HG03095 (cell line): ENCODE data around the gene MAX.
"Not testable (repeated sequence)": the region's sequence is repeated elsewhere in the genome, so short reads cannot be mapped to it uniquely, and the experiment has no call there.

Source experiments
- ATAC-seq: cut with Tn5 transposase; IDR thresholded peaks from one replicate; pipeline ENCODE4 v1.9.1; 2021; ENCODE audit warnings: moderate library complexity; ENCODE audit not compliant: unreplicated experiment

The MAX gene

DNA sequence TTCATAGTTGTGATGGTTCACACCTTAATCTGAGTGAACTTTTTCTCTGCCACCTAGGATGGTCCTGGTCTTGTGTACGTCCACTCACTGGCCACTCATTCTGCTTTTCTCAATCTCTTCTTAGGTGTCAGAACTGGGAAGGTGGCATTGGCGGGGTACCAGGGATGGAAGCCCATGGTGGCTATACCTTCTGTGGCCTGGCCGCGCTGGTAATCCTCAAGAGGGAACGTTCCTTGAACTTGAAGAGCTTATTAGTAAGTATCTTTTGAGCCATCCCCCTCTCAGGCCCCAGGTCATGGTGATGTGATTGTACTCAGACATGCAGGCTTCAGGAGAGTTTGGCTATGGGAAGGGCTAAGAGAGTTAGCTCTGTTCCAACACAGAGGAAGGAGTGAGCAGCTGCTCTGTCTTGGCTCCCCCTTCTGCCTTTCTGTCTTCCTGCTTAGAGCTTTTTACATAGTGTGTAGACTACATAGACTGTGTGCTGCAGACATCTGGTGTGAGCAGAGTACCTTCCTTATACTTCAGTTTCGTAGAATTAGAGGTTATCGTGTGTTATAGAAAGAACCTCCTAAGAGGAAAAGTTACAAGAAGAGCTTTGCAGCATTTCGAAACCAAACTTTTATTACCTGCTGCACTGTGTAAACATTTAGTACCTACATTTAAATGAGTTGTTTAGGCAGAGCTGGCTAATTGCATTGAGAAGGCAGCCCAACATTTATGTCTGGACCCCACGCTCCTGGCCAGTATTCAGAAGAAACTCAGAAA, 61.5 kb downstream of the MAX start:
- ATAC-seq, result no peak

DNA sequence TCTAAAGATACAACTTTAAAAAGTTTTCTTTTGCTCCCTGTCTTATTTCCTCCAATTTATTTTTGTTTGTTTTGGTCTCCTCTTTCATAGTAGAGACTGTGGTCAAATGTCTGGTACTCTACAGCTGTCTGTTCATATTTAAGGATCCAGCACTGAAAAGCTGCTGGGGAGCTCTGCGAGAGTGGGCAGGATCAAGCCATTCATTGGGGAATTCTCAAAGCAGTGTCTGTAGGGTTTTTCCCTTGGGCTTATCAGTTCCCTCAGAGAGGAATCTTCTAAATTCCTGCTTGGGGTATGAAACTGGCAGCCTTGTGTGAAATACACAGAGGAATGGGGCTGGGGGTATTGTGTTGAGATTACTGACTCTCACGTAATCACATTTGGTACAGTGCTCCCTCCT, 63.4 kb downstream of the MAX start:
- no peak for ATAC-seq

DNA sequence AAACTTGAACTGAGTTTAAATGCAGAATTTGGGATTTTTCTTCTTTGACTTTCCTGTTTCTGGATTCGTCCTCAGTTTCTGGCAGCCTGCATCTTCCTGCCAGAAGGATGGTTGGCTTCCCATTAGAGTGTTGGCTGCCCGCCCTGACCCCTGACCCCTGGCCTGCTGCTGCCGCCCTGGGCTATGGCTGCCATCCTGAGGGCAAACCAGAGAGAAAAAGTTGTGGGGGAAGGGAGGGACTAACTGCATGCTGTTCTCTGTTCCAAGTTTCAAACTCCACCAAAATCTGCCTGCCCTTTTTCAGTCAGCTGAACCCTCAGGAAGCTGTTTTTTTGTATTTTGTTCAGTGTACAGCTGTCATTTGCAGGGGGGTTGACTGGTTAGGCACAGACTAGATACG, 67.3 kb downstream of the MAX start:
- ATAC-seq, result no peak

DNA sequence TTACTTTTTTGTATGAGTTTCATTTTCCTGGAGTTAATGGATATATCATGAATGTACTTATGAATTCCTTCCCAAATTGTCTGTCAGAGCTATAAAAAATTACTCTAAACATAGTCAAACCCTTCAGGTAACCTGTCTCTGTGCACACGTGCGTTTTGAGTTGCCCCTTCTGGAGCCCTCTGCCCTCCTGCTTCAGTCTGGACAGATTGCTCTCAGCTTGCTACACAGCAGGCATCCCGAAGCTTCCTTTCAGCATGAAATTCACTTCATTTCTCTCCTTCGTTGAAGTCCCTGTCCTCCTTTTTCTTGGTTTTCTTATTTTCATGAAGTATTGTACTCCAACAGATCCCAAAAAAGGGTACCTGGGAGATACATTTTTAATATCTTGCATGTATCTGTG, 68.3 kb downstream of the MAX start:
- ATAC-seq, result no peak

DNA sequence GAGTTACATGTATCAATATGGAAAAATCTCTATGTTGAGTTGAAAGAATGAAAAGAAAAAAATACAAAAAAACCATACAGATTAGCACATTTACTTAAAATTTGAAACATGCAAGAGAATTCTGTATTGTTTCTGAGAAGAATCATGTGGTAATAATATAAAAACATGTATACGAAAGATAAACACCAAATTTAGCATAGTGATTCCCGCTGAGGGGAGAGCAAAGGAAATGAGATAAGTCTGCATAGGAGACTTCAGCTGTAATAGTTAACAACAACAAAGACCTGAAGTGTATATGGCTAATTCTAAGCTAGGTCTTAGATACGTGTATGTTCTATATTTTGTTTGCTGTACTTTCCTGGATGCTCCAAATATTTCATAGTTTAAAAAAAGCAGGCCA, 69.1 kb downstream of the MAX start:
- no peak for ATAC-seq

DNA sequence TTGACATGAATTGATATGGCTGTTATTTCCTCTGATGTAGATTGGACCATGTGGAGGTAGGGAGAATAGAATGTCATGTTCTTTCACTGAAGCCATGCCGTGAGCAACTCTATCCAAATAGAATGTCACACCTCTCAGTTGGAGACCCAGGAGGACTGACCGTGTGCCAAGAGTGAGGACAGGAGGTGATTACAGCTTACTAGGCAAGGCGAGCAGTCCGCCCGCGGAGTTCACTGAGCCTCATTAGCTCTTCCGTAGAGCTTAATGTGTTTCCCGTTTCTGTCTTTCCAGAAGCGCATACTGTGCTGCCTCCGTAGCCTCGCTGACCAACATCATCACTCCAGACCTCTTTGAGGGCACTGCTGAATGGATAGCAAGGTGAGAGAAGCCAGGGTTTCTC, 70.0 kb downstream of the MAX start:
- no peak for ATAC-seq

DNA sequence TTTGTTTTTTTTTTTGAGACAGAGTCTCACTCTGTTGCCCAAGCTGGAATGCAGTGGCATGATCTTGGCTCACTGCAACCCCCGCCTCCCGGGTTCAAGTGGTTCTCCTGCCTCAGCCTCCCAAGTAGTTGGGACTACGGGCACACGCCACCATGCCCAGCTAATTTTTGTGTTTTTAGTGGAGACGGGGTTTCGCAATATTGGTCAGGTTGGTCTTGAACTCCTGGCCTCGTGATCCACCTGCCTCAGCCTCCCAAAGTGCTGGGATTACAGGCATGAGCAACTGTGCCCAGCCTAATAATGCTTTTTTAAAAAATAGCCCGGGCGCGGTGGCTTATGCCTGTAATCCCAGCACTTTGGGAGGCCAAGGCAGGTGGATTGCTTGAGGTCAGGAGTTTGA, 71.0 kb downstream of the MAX start:
- ATAC-seq, result not testable (repeated sequence)

DNA sequence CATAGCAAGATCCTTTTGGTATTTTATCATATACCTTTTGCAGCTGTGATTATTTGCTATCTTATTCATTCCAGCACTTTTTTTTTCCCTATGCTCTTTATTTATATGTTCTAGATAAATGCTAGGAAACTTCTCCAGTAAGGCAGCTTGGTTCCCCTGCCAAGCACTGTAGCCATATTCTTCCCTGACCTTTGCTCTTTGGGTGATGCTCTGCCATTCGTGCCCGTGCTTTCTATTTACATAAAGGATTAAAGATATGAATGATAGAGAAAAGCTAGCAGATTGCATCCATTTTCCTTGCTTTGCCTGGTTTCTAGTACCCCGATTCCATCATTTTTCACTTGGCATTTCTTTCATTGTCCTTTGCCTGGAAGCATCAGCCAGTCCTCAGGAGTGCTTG, 73.4 kb downstream of the MAX start:
- no peak for ATAC-seq

DNA sequence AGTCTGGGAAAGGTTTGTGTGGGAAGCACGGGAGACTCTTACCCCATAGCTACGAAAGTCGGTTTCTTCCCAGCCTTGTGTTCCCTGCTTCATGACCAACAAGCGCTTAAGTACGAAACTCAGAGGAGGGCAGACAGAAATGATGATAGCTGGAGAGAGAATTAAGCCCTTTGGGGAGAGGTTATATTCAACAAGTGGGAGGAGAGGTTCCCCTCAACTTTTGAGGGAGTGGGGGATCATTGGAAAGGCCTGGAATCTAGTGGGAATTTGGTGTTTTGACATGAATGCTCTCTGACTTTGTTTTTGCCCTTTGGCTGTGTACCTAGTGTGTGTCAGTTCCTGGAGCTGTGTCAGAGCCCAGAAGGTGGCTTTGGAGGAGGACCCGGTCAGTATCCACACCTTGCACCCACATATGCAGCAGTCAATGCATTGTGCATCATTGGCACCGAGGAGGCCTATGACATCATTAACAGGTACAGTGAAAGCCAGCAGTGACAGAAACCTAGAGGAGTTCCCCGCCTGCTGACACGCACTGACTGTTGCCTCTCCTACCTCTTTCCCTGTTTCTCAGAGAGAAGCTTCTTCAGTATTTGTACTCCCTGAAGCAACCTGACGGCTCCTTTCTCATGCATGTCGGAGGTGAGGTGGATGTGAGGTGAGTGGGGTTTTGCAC, 75.1 kb downstream of the MAX start:
- no peak for ATAC-seq

DNA sequence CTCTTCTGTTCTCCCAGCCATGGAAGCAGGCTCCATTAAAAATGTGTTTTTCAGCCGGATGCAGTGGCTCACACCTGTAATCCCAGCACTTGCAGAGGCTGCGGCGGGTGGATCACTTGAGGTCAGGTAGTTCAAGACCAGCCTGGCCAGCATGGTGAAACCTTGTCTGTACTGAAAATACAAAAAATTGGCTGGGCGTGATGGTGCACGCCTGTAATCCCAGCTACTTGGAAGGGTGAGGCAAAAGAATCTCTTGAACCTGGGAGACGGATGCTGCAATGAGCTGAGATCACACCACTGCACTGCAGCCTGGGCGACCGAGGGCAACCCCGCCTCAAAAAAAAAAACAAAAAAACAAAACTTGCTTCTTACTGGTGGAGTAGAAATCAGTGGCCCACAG, 75.8 kb downstream of the MAX start:
- ATAC-seq, result no peak

DNA sequence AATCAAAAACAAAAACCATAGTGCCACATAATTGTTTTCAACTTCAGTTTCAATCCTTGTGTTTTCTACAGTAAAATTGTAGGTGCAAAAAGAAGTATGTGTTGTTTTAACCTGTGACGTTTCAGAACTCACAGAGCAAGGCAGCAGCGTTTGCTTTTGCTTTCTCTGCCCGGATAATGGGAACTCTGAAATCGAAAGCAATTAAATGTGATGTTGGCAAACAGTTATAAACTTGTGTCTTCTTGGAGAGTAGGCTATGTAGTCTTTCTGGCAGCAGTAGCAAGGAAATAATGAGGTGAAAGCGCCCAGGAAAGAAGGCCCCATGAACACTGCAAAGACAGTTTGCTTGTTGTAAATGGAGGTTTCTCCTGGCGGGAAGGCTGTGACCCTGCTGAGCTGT, 76.5 kb downstream of the MAX start:
- ATAC-seq, result no peak
